CD4-positive, alpha-beta T cell (primary cell): ENCODE results near the gene PER1. TPM values are rescaled to one million over a fixed set of nuclear protein-coding genes. Genes with fewer than 3 reads are reported as not detected.
"Not testable (repeated sequence)": the region's sequence is repeated elsewhere in the genome, so short reads cannot be mapped to it uniquely, and the experiment has no call there.

ENCODE experiments used
- ATAC-seq: fragments of 200-7000 bp; cut with Tn5 transposase; one replicate; pipeline ENCODE4 v1.10.0; 2022; ENCODE audit warnings: mild to moderate bottlenecking; ENCODE audit not compliant: poor library complexity
- CTCF ChIA-PET: fragments of 350-600 bp; sonication (Branson Sonifier 250); formaldehyde crosslinking; loops from one replicate; lab custom pipeline; 2021; ENCODE audit warnings: antibody characterized with exemption, inconsistent platforms; lab: Charles Lee
- POLR2A ChIA-PET: fragments of 350-600 bp; sonication (Branson Sonifier 250); formaldehyde crosslinking; loops from one replicate; lab custom pipeline; 2021; ENCODE audit warnings: antibody characterized with exemption, inconsistent platforms; lab: Charles Lee
- DNase-seq, 14 experiments: peaks; one replicate each; pipeline ENCODE4 v3.0.0-alpha.2; 2013 to 2020; ENCODE audit warnings: mixed read lengths in 2 of 14
- H3K27ac ChIP-seq, 2 donors: one replicate each; pipeline versions ENCODE4 v1.5.1 to v1.7.0; 2013; ENCODE audit warnings: low read length in 2 of 2, low read depth in 1 of 2, mild to moderate bottlenecking in 1 of 2
- H3K27me3 ChIP-seq, 2 experiments: 1 replicate in 1 of 2; 2 replicates in 1 of 2; pipeline versions ENCODE4 v1.6.1 to v1.7.0; 2013; ENCODE audit warnings: low read length in 2 of 2, control low read depth in 1 of 2, mild to moderate bottlenecking in 1 of 2, moderate library complexity in 1 of 2; ENCODE audit not compliant: insufficient read depth in 2 of 2, control insufficient read depth in 1 of 2
- H3K36me3 ChIP-seq: one replicate; pipeline ENCODE4 v1.6.1; 2013; ENCODE audit warnings: low read length, control low read depth; ENCODE audit not compliant: insufficient read depth
- H3K4me1 ChIP-seq: one replicate; pipeline ENCODE4 v1.6.1; 2013; ENCODE audit warnings: low read length, control low read depth; ENCODE audit not compliant: insufficient read depth
- H3K4me3 ChIP-seq: one replicate; pipeline ENCODE4 v1.5.1; 2013; ENCODE audit warnings: mild to moderate bottlenecking, low read length, moderate library complexity
- H3K9me3 ChIP-seq, 2 experiments: 1 replicate in 1 of 2; 2 replicates in 1 of 2; pipeline versions ENCODE4 v1.6.1 to v1.7.0; 2013; ENCODE audit warnings: low read length in 2 of 2, mild to moderate bottlenecking in 2 of 2, control low read depth in 1 of 2, moderate library complexity in 1 of 2; ENCODE audit not compliant: control insufficient read depth in 1 of 2, insufficient read depth in 1 of 2
- H3K27ac Mint-ChIP-seq: one replicate; pipeline ENCODE4 v1.8.0; 2020; ENCODE audit warnings: mixed read lengths
- H3K27me3 Mint-ChIP-seq: one replicate; pipeline ENCODE4 v1.8.0; 2021; ENCODE audit warnings: mixed read lengths
- H3K36me3 Mint-ChIP-seq: one replicate; pipeline ENCODE4 v1.8.0; 2021; ENCODE audit warnings: low read depth, mixed read lengths
- H3K4me1 Mint-ChIP-seq: one replicate; pipeline ENCODE4 v1.8.0; 2021; ENCODE audit warnings: low read depth, mixed read lengths
- H3K4me3 Mint-ChIP-seq: one replicate; pipeline ENCODE4 v1.8.0; 2020; ENCODE audit warnings: mild to moderate bottlenecking, mixed read lengths
- H3K9me3 Mint-ChIP-seq: one replicate; pipeline ENCODE4 v1.8.0; 2020; ENCODE audit warnings: mixed read lengths
- intact Hi-C, 2 experiments: fragments of 100-400 bp; cut with DNase I in 1 of 2; cut with micrococcal nuclease in 1 of 2; formaldehyde crosslinking; loops; one replicate each; pipeline versions ENCODE4 v1.15.1 to v1.9.0; 2023 to 2025; cut with DNase I, micrococcal nuclease
- total RNA-seq, 174 experiments: library from RNA in 2 of 174; stranded (reverse) in 2 of 174; gene quantifications; one replicate each; pipeline ENCODE4 v1.2.3 and lab custom pipeline; 2021 to 2026
- TF ChIP-seq, protein P1 (sequence below): fragments of 200-600 bp; IDR thresholded peaks from one replicate; pipeline ENCODE4 v1.8.0; 2022; ENCODE audit warnings: antibody characterized with exemption, mild to moderate bottlenecking

The PER1 gene
- total RNA-seq, 2 experiments from 2014 or later = 1,723 to 1,794 TPM

DNA sequence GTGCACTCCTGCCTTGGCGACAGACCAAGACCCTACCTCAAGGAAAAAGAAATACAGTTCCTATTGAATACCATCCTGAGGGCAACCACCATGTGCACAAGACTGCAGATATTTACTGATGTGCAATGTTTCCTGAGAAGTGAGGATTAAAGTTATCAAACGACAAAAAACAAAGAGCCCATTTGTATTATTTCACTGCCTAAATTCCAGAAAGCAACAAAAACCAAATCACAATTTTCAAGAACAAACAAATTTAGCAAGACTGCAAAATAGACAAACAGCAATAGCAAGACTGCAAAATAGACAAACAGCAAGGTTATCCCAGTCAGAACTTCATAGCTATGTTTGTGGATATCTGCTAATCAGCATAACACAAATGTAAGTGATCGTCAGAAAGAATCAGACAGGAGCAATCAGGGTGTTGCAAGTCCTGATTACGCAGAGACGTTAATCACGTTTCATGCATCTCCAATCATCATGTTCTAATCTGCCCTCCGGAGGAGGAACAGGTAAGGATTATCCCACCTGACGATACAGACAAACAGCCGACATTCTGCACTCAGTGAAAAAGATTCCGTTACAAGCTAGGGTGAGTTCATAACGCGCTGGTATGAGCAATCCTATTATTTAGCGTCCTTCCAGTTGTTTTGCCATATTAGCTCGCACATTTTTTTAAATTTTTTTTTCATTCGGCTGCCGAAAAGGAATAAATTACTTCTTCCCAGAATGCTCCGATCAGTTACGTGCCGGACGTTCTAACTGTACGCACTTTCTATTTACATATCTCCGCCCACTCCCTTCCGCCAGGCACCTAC, 21.1 kb upstream of the PER1 start:
- Mint-ChIP-seq H3K4me3 (peak overlapping the region; percentile 90), H3K4me1 (peaks cover 51% of the 10 kb centered on the region), H3K27ac (peak overlapping the region; percentile 99), H3K36me3 (peaks cover 9% of the 10 kb centered on the region), H3K27me3 (no peaks in the 10 kb centered on the region), H3K9me3 (no peaks in the 10 kb centered on the region)
- peak overlapping the region; percentile 95 to 98 for H3K27ac ChIP-seq
- peak overlapping the region; percentile 49 for H3K4me3 ChIP-seq
- H3K4me1 ChIP-seq = peaks cover 48% of the 10 kb centered on the region
- ChIA-PET POLR2A (interaction anchor here (0.5 to 6.7 kb wide), 29 partner anchors 10 to 487 kb away, joined by 3 to 419 read pairs (median 5); partner anchors contain the start of genes ALOXE3, AURKB, BORCS6 and CTC1), CTCF (interaction anchor here (0.7 to 2.2 kb wide), 10 partner anchors 9 to 100 kb away, joined by 3 to 7 read pairs (median 4); partner anchors contain the start of gene CTC1)
- no peaks in the 10 kb centered on the region for H3K27me3 ChIP-seq
- intact Hi-C loops = loop anchor here in 1 of 2 experiments (1.0 to 5.0 kb wide), 6 partner anchors 9 to 74 kb away; partner anchors contain the start of genes CTC1, HES7 and PFAS
- TF ChIP-seq, protein P1, sequence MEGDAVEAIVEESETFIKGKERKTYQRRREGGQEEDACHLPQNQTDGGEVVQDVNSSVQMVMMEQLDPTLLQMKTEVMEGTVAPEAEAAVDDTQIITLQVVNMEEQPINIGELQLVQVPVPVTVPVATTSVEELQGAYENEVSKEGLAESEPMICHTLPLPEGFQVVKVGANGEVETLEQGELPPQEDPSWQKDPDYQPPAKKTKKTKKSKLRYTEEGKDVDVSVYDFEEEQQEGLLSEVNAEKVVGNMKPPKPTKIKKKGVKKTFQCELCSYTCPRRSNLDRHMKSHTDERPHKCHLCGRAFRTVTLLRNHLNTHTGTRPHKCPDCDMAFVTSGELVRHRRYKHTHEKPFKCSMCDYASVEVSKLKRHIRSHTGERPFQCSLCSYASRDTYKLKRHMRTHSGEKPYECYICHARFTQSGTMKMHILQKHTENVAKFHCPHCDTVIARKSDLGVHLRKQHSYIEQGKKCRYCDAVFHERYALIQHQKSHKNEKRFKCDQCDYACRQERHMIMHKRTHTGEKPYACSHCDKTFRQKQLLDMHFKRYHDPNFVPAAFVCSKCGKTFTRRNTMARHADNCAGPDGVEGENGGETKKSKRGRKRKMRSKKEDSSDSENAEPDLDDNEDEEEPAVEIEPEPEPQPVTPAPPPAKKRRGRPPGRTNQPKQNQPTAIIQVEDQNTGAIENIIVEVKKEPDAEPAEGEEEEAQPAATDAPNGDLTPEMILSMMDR = no peak
- DNase-seq (peak in 13 of 14 experiments; percentile 56 to 95 (median 70)), ATAC-seq (peak; percentile 81)
- H3K9me3 ChIP-seq = no peaks in the 10 kb centered on the region
- H3K36me3 ChIP-seq = no peaks in the 10 kb centered on the region

DNA sequence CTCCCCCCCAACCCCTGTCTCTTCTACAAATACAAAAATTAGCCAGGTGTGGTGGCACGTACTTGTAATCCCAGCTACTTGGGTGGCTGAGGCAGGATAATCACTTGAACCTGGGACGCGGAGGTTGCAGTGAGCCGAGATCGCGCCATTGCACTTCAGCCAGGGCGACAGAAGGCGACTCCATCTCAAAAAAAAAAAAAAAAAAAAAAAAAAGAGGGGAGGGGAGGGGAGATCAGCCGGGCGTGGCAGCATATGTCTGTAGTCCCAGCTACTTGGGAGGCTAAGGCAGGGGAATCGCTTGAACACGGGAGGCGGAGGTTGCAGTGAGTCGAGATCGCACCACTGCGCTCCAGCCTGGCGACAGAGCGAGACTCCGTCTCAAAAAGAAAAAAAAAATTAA, 18.0 kb upstream of the PER1 start:
- H3K27me3 ChIP-seq, CTCF ChIA-PET, H3K27ac Mint-ChIP-seq, H3K9me3 Mint-ChIP-seq, H3K27me3 Mint-ChIP-seq, H3K27ac ChIP-seq, H3K4me3 ChIP-seq, DNase-seq, H3K9me3 ChIP-seq, H3K36me3 ChIP-seq, H3K36me3 Mint-ChIP-seq, H3K4me3 Mint-ChIP-seq, ATAC-seq: not testable (repeated sequence)
- POLR2A ChIA-PET = interaction anchor here (1.2 kb wide), 1 partner anchor 29 kb away, joined by 3 read pairs; no protein-coding TSS in a partner anchor
- intact Hi-C loops = loop anchor here in 1 of 2 experiments (5.0 kb wide), 2 partner anchors 48 to 77 kb away; partner anchors contain the start of genes CTC1, HES7 and PFAS
- H3K4me1 Mint-ChIP-seq = peaks cover 36% of the 10 kb centered on the region
- peaks cover 34% of the 10 kb centered on the region for H3K4me1 ChIP-seq

DNA sequence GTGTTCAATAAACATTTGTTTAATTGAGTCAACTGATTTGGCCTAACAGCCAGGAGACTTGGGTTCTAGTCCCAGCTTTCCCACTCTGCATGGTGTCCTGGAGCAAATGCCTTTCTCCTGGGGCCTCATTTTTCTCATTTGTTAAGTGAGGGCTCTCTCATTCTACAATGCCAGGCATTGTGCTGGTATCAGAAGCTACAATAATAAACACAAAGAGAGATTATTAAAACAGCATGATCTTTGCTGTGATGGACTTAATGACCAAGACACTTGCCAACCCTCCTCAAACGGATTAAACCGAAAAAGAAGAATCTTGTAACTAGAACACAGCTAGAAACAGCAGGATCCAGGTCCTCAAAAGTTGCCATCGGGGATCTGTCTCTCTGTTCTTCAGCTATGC, 15.3 kb upstream of the PER1 start:
- no peaks in the 10 kb centered on the region for H3K9me3 Mint-ChIP-seq
- Histone ChIP-seq H3K27me3 (no peaks in the 10 kb centered on the region), H3K27ac (no peak overlapping the region), H3K4me3 (no peak overlapping the region), H3K9me3 (no peaks in the 10 kb centered on the region), H3K36me3 (no peaks in the 10 kb centered on the region), H3K4me1 (peaks cover 37% of the 10 kb centered on the region)
- ATAC-seq (no peak), DNase-seq (no peak)
- H3K4me3 Mint-ChIP-seq = no peak overlapping the region
- intact Hi-C loops = no loop called here
- CTCF ChIA-PET = interaction anchor here (0.8 to 1.7 kb wide), 2 partner anchors 9 to 11 kb away, joined by 3 to 5 read pairs; no protein-coding TSS in a partner anchor
- no peaks in the 10 kb centered on the region for H3K27me3 Mint-ChIP-seq
- peaks cover 33% of the 10 kb centered on the region for H3K4me1 Mint-ChIP-seq
- H3K36me3 Mint-ChIP-seq = peaks cover 9% of the 10 kb centered on the region
- POLR2A ChIA-PET = interaction anchor here (0.8 to 1.8 kb wide), 4 partner anchors 11 to 54 kb away, joined by 3 to 8 read pairs (median 4); no protein-coding TSS in a partner anchor
- TF ChIP-seq, protein P1 = no peak
- H3K27ac Mint-ChIP-seq = peak overlapping the region; percentile 39
